Liver (tissue), 3 donors: Measurements from ENCODE around the gene HCRT.
"Not testable (repeated sequence)": the region's sequence is repeated elsewhere in the genome, so short reads cannot be mapped to it uniquely, and the experiment has no call there.

Source experiments
- FOXA1 ChIP-seq: IDR thresholded peaks from 2 replicates; pipeline ENCODE4 v1.6.1; 2016; ENCODE audit warnings: antibody characterized with exemption
- GABPA ChIP-seq, 2 donors: IDR thresholded peaks in 1 of 2; conservative IDR thresholded peaks in 1 of 2; 2 replicates each; pipeline ENCODE4 v1.6.1; 2016; ENCODE audit warnings: antibody characterized with exemption in 2 of 2, mild to moderate bottlenecking in 1 of 2, moderate library complexity in 1 of 2
- HNF4G ChIP-seq: IDR thresholded peaks from 2 replicates; pipeline ENCODE4 v1.6.1; 2016; ENCODE audit warnings: antibody characterized with exemption
- JUND ChIP-seq, 2 donors: IDR thresholded peaks; 2 replicates each; pipeline ENCODE4 v1.6.1; 2016; ENCODE audit warnings: antibody characterized with exemption in 2 of 2
- RAD21 ChIP-seq, 2 donors: IDR thresholded peaks; 2 replicates each; pipeline ENCODE4 v1.6.1; 2016; ENCODE audit warnings: antibody characterized with exemption in 2 of 2, mild to moderate bottlenecking in 2 of 2
- RXRA ChIP-seq, 2 donors: IDR thresholded peaks; 2 replicates each; pipeline ENCODE4 v1.6.1; 2017 to 2018; ENCODE audit warnings: antibody characterized with exemption in 2 of 2, mild to moderate bottlenecking in 1 of 2
- SP1 ChIP-seq: IDR thresholded peaks from 2 replicates; pipeline ENCODE4 v1.6.1; 2018; ENCODE audit warnings: antibody characterized with exemption, mild to moderate bottlenecking
- TAF1 ChIP-seq: conservative IDR thresholded peaks from 2 replicates; pipeline ENCODE4 v1.6.1; 2016; ENCODE audit warnings: antibody characterized with exemption, mild to moderate bottlenecking
- YY1 ChIP-seq: IDR thresholded peaks from 2 replicates; pipeline ENCODE4 v1.6.1; 2016; ENCODE audit warnings: antibody characterized with exemption, mild to moderate bottlenecking
- TF ChIP-seq, protein P1 (sequence below): fragments of 150-350 bp; IDR thresholded peaks from 2 replicates; pipeline ENCODE4 v1.5.1; 2017; ENCODE audit warnings: improper control_type of control experiment, low read depth, low read length; ENCODE audit not compliant: missing input control
- TF ChIP-seq, protein P2 (sequence below): IDR thresholded peaks from 2 replicates; pipeline ENCODE4 v1.6.1; 2016; ENCODE audit warnings: antibody characterized with exemption, mild to moderate bottlenecking
- TF ChIP-seq, protein P3 (sequence below): IDR thresholded peaks from 2 replicates; pipeline ENCODE4 v1.6.1; 2016; ENCODE audit warnings: antibody characterized with exemption
- TF ChIP-seq, protein P4 (sequence below): IDR thresholded peaks from 2 replicates; pipeline ENCODE4 v1.6.1; 2016; ENCODE audit warnings: antibody characterized with exemption
- TF ChIP-seq, protein P5 (sequence below): IDR thresholded peaks from 2 replicates; pipeline ENCODE4 v1.6.1; 2016; ENCODE audit warnings: antibody characterized with exemption
- donor health status: healthy.
- donor health status: healthy.

DNA sequence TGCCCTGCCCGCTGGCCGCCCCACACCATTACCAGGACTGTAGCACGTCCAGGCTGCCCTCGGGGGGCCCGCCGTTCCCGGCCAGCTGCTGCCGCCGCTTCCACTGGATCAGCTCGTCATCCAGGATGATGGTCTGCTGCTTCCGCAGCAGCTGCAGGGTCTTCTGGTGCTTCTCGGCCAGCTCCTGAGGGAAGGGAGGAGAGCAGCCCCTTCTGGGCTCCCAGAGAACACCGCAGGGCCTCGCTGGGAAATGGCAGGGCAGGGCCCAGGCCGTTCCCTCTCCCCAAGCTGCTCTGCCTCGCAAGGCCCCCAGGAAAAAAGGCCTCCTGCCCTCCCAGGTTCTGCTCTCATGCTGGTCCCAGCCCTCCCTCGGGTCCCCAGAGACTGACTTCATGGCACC lies 34.0 kb upstream of the HCRT start:
- not testable (repeated sequence) for TF ChIP-seq RAD21 (IDR thresholded peaks at IDR 0.05); JUND (IDR thresholded peaks at IDR 0.05); TAF1; GABPA (IDR thresholded peaks at IDR 0.05 in 1 of 2, conservative IDR thresholded peaks at IDR 0.05 in 1 of 2); FOXA1; YY1; SP1; HNF4G; RXRA (IDR thresholded peaks at IDR 0.05)
- TF ChIP-seq, protein P1, sequence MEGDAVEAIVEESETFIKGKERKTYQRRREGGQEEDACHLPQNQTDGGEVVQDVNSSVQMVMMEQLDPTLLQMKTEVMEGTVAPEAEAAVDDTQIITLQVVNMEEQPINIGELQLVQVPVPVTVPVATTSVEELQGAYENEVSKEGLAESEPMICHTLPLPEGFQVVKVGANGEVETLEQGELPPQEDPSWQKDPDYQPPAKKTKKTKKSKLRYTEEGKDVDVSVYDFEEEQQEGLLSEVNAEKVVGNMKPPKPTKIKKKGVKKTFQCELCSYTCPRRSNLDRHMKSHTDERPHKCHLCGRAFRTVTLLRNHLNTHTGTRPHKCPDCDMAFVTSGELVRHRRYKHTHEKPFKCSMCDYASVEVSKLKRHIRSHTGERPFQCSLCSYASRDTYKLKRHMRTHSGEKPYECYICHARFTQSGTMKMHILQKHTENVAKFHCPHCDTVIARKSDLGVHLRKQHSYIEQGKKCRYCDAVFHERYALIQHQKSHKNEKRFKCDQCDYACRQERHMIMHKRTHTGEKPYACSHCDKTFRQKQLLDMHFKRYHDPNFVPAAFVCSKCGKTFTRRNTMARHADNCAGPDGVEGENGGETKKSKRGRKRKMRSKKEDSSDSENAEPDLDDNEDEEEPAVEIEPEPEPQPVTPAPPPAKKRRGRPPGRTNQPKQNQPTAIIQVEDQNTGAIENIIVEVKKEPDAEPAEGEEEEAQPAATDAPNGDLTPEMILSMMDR, result not testable (repeated sequence)
- TF ChIP-seq, protein P2, sequence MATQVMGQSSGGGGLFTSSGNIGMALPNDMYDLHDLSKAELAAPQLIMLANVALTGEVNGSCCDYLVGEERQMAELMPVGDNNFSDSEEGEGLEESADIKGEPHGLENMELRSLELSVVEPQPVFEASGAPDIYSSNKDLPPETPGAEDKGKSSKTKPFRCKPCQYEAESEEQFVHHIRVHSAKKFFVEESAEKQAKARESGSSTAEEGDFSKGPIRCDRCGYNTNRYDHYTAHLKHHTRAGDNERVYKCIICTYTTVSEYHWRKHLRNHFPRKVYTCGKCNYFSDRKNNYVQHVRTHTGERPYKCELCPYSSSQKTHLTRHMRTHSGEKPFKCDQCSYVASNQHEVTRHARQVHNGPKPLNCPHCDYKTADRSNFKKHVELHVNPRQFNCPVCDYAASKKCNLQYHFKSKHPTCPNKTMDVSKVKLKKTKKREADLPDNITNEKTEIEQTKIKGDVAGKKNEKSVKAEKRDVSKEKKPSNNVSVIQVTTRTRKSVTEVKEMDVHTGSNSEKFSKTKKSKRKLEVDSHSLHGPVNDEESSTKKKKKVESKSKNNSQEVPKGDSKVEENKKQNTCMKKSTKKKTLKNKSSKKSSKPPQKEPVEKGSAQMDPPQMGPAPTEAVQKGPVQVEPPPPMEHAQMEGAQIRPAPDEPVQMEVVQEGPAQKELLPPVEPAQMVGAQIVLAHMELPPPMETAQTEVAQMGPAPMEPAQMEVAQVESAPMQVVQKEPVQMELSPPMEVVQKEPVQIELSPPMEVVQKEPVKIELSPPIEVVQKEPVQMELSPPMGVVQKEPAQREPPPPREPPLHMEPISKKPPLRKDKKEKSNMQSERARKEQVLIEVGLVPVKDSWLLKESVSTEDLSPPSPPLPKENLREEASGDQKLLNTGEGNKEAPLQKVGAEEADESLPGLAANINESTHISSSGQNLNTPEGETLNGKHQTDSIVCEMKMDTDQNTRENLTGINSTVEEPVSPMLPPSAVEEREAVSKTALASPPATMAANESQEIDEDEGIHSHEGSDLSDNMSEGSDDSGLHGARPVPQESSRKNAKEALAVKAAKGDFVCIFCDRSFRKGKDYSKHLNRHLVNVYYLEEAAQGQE, result not testable (repeated sequence)
- TF ChIP-seq, protein P3, sequence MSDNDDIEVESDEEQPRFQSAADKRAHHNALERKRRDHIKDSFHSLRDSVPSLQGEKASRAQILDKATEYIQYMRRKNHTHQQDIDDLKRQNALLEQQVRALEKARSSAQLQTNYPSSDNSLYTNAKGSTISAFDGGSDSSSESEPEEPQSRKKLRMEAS, result not testable (repeated sequence)
- TF ChIP-seq, protein P4, sequence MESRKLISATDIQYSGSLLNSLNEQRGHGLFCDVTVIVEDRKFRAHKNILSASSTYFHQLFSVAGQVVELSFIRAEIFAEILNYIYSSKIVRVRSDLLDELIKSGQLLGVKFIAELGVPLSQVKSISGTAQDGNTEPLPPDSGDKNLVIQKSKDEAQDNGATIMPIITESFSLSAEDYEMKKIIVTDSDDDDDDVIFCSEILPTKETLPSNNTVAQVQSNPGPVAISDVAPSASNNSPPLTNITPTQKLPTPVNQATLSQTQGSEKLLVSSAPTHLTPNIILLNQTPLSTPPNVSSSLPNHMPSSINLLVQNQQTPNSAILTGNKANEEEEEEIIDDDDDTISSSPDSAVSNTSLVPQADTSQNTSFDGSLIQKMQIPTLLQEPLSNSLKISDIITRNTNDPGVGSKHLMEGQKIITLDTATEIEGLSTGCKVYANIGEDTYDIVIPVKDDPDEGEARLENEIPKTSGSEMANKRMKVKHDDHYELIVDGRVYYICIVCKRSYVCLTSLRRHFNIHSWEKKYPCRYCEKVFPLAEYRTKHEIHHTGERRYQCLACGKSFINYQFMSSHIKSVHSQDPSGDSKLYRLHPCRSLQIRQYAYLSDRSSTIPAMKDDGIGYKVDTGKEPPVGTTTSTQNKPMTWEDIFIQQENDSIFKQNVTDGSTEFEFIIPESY, result not testable (repeated sequence)
- TF ChIP-seq, protein P5, sequence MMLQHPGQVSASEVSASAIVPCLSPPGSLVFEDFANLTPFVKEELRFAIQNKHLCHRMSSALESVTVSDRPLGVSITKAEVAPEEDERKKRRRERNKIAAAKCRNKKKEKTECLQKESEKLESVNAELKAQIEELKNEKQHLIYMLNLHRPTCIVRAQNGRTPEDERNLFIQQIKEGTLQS, result not testable (repeated sequence)
